Measurements from ENCODE around the gene NFIA. TPM values are rescaled to one million over a fixed set of nuclear protein-coding genes. Genes with fewer than 3 reads are reported as not detected.

The NFIA gene
- total RNA-seq, 2 donors from 2014 or later = 0.88 to 3.1 TPM

- Mint-ChIP-seq H3K27ac (no peak overlapping the region), H3K36me3 (no peaks in the 10 kb centered on the region)
These were observed 88.2 kb downstream of the NFIA start for GRCh38 chr1:61170328-61171238.

GRCh38 chr1:61171346-61171745, 89.0 kb downstream of the NFIA start:
- ATAC-seq (no peak), DNase-seq (ENCODE audit: low spot score in 2 of 2) (no peak)
- no peaks in the 10 kb centered on the region for H3K36me3 Mint-ChIP-seq
- H3K9me3 Mint-ChIP-seq = no peaks in the 10 kb centered on the region
- no peak overlapping the region for H3K27ac Mint-ChIP-seq

More at GRCh38 chr1:61170328-61171238, 88.2 kb downstream of the NFIA start:
- no peak for ATAC-seq
- no peaks in the 10 kb centered on the region for H3K9me3 Mint-ChIP-seq
- no peak for DNase-seq (ENCODE audit: low spot score in 2 of 2)

GRCh38 chr1:61171974-61172373, 89.6 kb downstream of the NFIA start:
- no peaks in the 10 kb centered on the region for H3K9me3 Mint-ChIP-seq
- no peaks in the 10 kb centered on the region for H3K36me3 Mint-ChIP-seq
- H3K27ac Mint-ChIP-seq = no peak overlapping the region
- DNase-seq (ENCODE audit: low spot score in 2 of 2) = no peak
- ATAC-seq = no peak

- DNase-seq (ENCODE audit: low spot score in 2 of 2) (no peak), ATAC-seq (no peak)
- Mint-ChIP-seq H3K36me3 (no peaks in the 10 kb centered on the region), H3K9me3 (no peaks in the 10 kb centered on the region), H3K27ac (no peak overlapping the region)
These were observed 90.8 kb downstream of the NFIA start for GRCh38 chr1:61173118-61173517.

GRCh38 chr1:61174060-61174795, 91.9 kb downstream of the NFIA start:
- ATAC-seq = no peak
- DNase-seq (ENCODE audit: low spot score in 2 of 2) = no peak

GRCh38 chr1:61175976-61176375, 93.6 kb downstream of the NFIA start:
- Mint-ChIP-seq H3K27ac (no peak overlapping the region), H3K36me3 (no peaks in the 10 kb centered on the region), H3K9me3 (no peaks in the 10 kb centered on the region)
- ATAC-seq (no peak), DNase-seq (ENCODE audit: low spot score in 2 of 2) (no peak)

More at GRCh38 chr1:61174060-61174795, 91.9 kb downstream of the NFIA start:
- H3K9me3 Mint-ChIP-seq = no peaks in the 10 kb centered on the region
- no peak overlapping the region for H3K27ac Mint-ChIP-seq
- H3K36me3 Mint-ChIP-seq = no peaks in the 10 kb centered on the region

GRCh38 chr1:61181067-61182038, 99.0 kb downstream of the NFIA start:
- Mint-ChIP-seq H3K27ac (no peak overlapping the region), H3K9me3 (no peaks in the 10 kb centered on the region), H3K36me3 (no peaks in the 10 kb centered on the region)
- DNase-seq (ENCODE audit: low spot score in 2 of 2) (no peak), ATAC-seq (no peak)

GRCh38 chr1:61182049-61182448, 99.7 kb downstream of the NFIA start:
- H3K36me3 Mint-ChIP-seq = no peaks in the 10 kb centered on the region
- DNase-seq (ENCODE audit: low spot score in 2 of 2) (no peak), ATAC-seq (no peak)
- no peaks in the 10 kb centered on the region for H3K9me3 Mint-ChIP-seq
- H3K27ac Mint-ChIP-seq = no peak overlapping the region

- Mint-ChIP-seq H3K36me3 (no peaks in the 10 kb centered on the region), H3K9me3 (no peaks in the 10 kb centered on the region), H3K27ac (no peak overlapping the region)
- ATAC-seq = no peak
- DNase-seq (ENCODE audit: low spot score in 2 of 2) = no peak
These were observed 100.1 kb downstream of the NFIA start for GRCh38 chr1:61182480-61182879.

- Mint-ChIP-seq H3K27ac (no peak overlapping the region), H3K36me3 (no peaks in the 10 kb centered on the region), H3K9me3 (no peaks in the 10 kb centered on the region)
- ATAC-seq (no peak), DNase-seq (ENCODE audit: low spot score in 2 of 2) (no peak)
These were observed 101.2 kb downstream of the NFIA start for GRCh38 chr1:61183471-61184039.

GRCh38 chr1:61184040-61184713, 101.8 kb downstream of the NFIA start:
- Mint-ChIP-seq H3K27ac (no peak overlapping the region), H3K9me3 (no peaks in the 10 kb centered on the region), H3K36me3 (no peaks in the 10 kb centered on the region)
- ATAC-seq = no peak
- DNase-seq (ENCODE audit: low spot score in 2 of 2) = no peak

GRCh38 chr1:61184714-61185106, 102.3 kb downstream of the NFIA start:
- H3K36me3 Mint-ChIP-seq = no peaks in the 10 kb centered on the region
- no peak overlapping the region for H3K27ac Mint-ChIP-seq
- ATAC-seq = no peak
- DNase-seq (ENCODE audit: low spot score in 2 of 2) = no peak
- H3K9me3 Mint-ChIP-seq = no peaks in the 10 kb centered on the region

- DNase-seq (ENCODE audit: low spot score in 2 of 2) (no peak), ATAC-seq (no peak)
- Mint-ChIP-seq H3K27ac (no peak overlapping the region), H3K9me3 (no peaks in the 10 kb centered on the region), H3K36me3 (no peaks in the 10 kb centered on the region)
These were observed 104.4 kb downstream of the NFIA start for GRCh38 chr1:61186753-61187152.

GRCh38 chr1:61187352-61188086, 105.2 kb downstream of the NFIA start:
- H3K9me3 Mint-ChIP-seq = no peaks in the 10 kb centered on the region
- H3K27ac Mint-ChIP-seq = peak overlapping the region in 1 of 2 donors; percentile 3
- ATAC-seq = no peak
- no peaks in the 10 kb centered on the region for H3K36me3 Mint-ChIP-seq
- DNase-seq (ENCODE audit: low spot score in 2 of 2) = no peak

GRCh38 chr1:61190153-61190552, 107.8 kb downstream of the NFIA start:
- H3K9me3 Mint-ChIP-seq = no peaks in the 10 kb centered on the region
- no peaks in the 10 kb centered on the region for H3K36me3 Mint-ChIP-seq

More at GRCh38 chr1:61190153-61190552, 107.8 kb downstream of the NFIA start:
- ATAC-seq (no peak), DNase-seq (ENCODE audit: low spot score in 2 of 2) (no peak)
- H3K27ac Mint-ChIP-seq = no peak overlapping the region
